Measurements from ENCODE around the gene IGF2R. TPM values are rescaled to one million over a fixed set of nuclear protein-coding genes. Genes with fewer than 3 reads are reported as not detected.
"Not testable (repeated sequence)": the region's sequence is repeated elsewhere in the genome, so short reads cannot be mapped to it uniquely, and the experiment has no call there.

Gene IGF2R
- total RNA-seq, result 10 to 100 TPM; 77.5 to 79.2 TPM
- 10 to 100 TPM in 1 of 2 donors, 1 to 10 TPM in 1; 4.5 to 18.7 TPM for polyA plus RNA-seq

- H3K4me1 Mint-ChIP-seq, result peaks cover 28 to 44% (median 37%) of the 10 kb centered on the region in 4 donors
- ChIA-PET POLR2A (ENCODE audit: partially characterized antibody) (interaction anchor here (0.7 to 7.6 kb wide), 14 partner anchors 8 to 1366 kb away, joined by 3 to 68 read pairs (median 4); partner anchors contain the start of genes MRPL18, TCP1 and WTAP), CTCF (ENCODE audit: partially characterized antibody) (interaction anchor here (0.6 to 2.3 kb wide), 7 partner anchors 9 to 551 kb away, joined by 3 to 8 read pairs (median 4); no protein-coding TSS in a partner anchor)
- no peaks in the 10 kb centered on the region for H3K27me3 Mint-ChIP-seq
- H3K4me3 Mint-ChIP-seq, result peak within 1 kb of the TSS; percentile 88 to 96 (median 94)
- peaks cover 0 to 7% of the 10 kb centered on the region in 2 donors for H3K36me3 Mint-ChIP-seq
- intact Hi-C loops (cut with micrococcal nuclease), result loop anchor here (1.0 to 2.0 kb wide), 3 partner anchors 180 to 275 kb away; partner anchors contain the start of genes SOD2, TCP1 and WTAP
- Histone ChIP-seq H3K9me3 (ENCODE audit: control insufficient read depth in 1 of 2, low read length in 2 of 2) (no peaks in the 10 kb centered on the region), H3K4me1 (ENCODE audit: insufficient read depth, low read length) (peaks cover 43% of the 10 kb centered on the region), H3K4me3 (ENCODE audit: low read length in 2 of 2) (peak within 1 kb of the TSS; percentile 61 to 62), H3K27ac (ENCODE audit: low read depth, low read length) (peak within 1 kb of the TSS; percentile 75), H3K36me3 (ENCODE audit: insufficient read depth, low read length) (no peaks in the 10 kb centered on the region), H3K27me3 (ENCODE audit: insufficient read depth, low read length) (no peaks in the 10 kb centered on the region)
- peaks cover 0 to 2% (median 0%) of the 10 kb centered on the region in 8 donors for H3K9me3 Mint-ChIP-seq
- H3K27ac Mint-ChIP-seq, result peak within 1 kb of the TSS; percentile 92 to 97 (median 94)
- DNase-seq, result peak; percentile 91 to 94 (median 92)
Observed at GRCh38 chr6:159968295-159969203, at the start of gene IGF2R. Gene IGF2R, plus strand, starts transcription at chr6:159969082. Its CDS starts 165 bp downstream, at chr6:159969247.

DNA sequence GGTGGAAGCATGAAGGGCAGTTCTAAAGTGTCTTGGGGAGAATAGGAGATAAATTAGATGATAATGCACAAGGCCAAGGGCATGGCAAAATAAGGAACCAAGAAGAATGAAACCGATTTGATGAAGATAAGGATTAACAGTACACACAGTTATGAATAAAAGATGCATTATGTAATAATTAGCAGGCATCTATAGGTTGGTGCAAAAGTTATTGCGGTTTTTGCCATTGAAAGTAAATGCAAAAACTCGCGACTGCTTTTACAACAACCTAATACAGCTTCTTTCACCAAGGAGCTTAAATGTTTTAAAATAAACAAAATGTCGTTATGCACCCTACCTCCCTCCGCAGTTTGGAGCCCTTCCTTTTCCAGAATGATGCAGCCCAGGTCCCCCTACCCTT is 49.1 kb upstream of the IGF2R start:
- H3K4me3 ChIP-seq (ENCODE audit: low read length in 2 of 2), result no peak overlapping the region
- Mint-ChIP-seq H3K27ac (no peak overlapping the region), H3K36me3 (peaks cover 3% of the 10 kb centered on the region in 2 donors), H3K9me3 (peaks cover 3 to 20% (median 10%) of the 10 kb centered on the region in 8 donors), H3K27me3 (peaks cover 5 to 12% of the 10 kb centered on the region in 2 donors), H3K4me1 (no peaks in the 10 kb centered on the region), H3K4me3 (no peak overlapping the region)
- DNase-seq, result no peak
- no peak overlapping the region for H3K27ac ChIP-seq (ENCODE audit: low read depth, low read length)
- no peaks in the 10 kb centered on the region for H3K36me3 ChIP-seq (ENCODE audit: insufficient read depth, low read length)
- no peaks in the 10 kb centered on the region for H3K4me1 ChIP-seq (ENCODE audit: insufficient read depth, low read length)
- ChIA-PET CTCF (ENCODE audit: partially characterized antibody) (interaction anchor here (1.2 kb wide), 1 partner anchor 9 kb away, joined by 3 read pairs; no protein-coding TSS in a partner anchor), POLR2A (ENCODE audit: partially characterized antibody) (no interaction called here)
- no peaks in the 10 kb centered on the region for H3K9me3 ChIP-seq (ENCODE audit: control insufficient read depth in 1 of 2, low read length in 2 of 2)
- H3K27me3 ChIP-seq (ENCODE audit: insufficient read depth, low read length), result no peaks in the 10 kb centered on the region
- intact Hi-C loops (cut with micrococcal nuclease), result no loop called here

GRCh38 chr6:159924150-159924549 is 44.7 kb upstream of the IGF2R start:
- DNase-seq; H3K9me3 ChIP-seq (ENCODE audit: control insufficient read depth in 1 of 2, low read length in 2 of 2); H3K4me3 ChIP-seq (ENCODE audit: low read length in 2 of 2); H3K36me3 Mint-ChIP-seq; H3K27ac Mint-ChIP-seq; intact Hi-C loops (cut with micrococcal nuclease); H3K4me1 Mint-ChIP-seq; H3K36me3 ChIP-seq (ENCODE audit: insufficient read depth, low read length); H3K27ac ChIP-seq (ENCODE audit: low read depth, low read length); POLR2A ChIA-PET (ENCODE audit: partially characterized antibody); CTCF ChIA-PET (ENCODE audit: partially characterized antibody); H3K4me3 Mint-ChIP-seq; H3K27me3 ChIP-seq (ENCODE audit: insufficient read depth, low read length); H3K4me1 ChIP-seq (ENCODE audit: insufficient read depth, low read length): not testable (repeated sequence)
- peaks cover 1 to 12% of the 10 kb centered on the region in 2 donors for H3K27me3 Mint-ChIP-seq
- H3K9me3 Mint-ChIP-seq, result peaks cover 3 to 20% (median 9%) of the 10 kb centered on the region in 8 donors

DNA sequence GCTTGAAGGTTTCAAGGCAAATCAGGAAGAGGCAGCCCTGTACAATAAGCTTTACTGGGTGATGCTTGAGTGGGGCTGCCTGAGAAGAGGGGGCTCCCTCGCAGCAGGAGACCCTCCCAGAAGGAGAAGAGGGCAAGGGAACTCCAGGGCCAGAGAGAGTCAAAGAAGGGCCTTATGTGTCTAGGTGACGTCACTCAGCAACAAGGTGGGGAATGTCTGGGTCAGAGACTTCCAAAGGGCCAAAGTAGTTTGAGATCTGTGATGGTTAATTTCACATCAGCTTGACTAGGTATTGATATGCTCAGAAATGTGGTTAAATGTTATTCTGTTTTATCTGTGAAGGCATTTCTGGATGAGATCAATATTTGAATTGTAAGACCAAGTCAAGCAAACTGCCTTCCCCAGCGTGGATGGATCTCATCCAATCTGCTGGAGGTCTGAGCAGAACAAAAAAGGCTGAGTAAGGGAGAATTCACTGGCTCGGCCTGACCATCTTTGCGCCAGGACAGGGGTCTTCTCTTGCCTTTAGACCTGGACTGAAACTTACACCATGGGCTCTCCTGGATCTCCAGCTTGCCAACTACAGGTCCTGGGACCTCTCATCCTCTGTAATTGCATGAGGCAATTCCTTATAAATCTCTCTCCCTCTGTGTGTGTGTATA is 42.2 kb upstream of the IGF2R start:
- H3K27ac Mint-ChIP-seq, result no peak overlapping the region
- POLR2A ChIA-PET (ENCODE audit: partially characterized antibody), result no interaction called here
- intact Hi-C loops (cut with micrococcal nuclease), result no loop called here
- no peaks in the 10 kb centered on the region for H3K9me3 ChIP-seq (ENCODE audit: control insufficient read depth in 1 of 2, low read length in 2 of 2)
- H3K27me3 Mint-ChIP-seq, result peaks cover 1 to 10% of the 10 kb centered on the region in 2 donors
- no peaks in the 10 kb centered on the region for H3K27me3 ChIP-seq (ENCODE audit: insufficient read depth, low read length)
- peaks cover 0 to 3% of the 10 kb centered on the region in 2 donors for H3K36me3 Mint-ChIP-seq
- DNase-seq, result no peak
- H3K4me3 Mint-ChIP-seq, result no peak overlapping the region
- H3K4me1 Mint-ChIP-seq, result peaks cover 21 to 24% (median 23%) of the 10 kb centered on the region in 4 donors
- CTCF ChIA-PET (ENCODE audit: partially characterized antibody), result no interaction called here
- no peak overlapping the region for H3K4me3 ChIP-seq (ENCODE audit: low read length in 2 of 2)
- H3K27ac ChIP-seq (ENCODE audit: low read depth, low read length), result no peak overlapping the region
- H3K36me3 ChIP-seq (ENCODE audit: insufficient read depth, low read length), result no peaks in the 10 kb centered on the region
- peaks cover under 1 to 14% (median 6%) of the 10 kb centered on the region in 8 donors for H3K9me3 Mint-ChIP-seq
- peaks cover 30% of the 10 kb centered on the region for H3K4me1 ChIP-seq (ENCODE audit: insufficient read depth, low read length)

DNA sequence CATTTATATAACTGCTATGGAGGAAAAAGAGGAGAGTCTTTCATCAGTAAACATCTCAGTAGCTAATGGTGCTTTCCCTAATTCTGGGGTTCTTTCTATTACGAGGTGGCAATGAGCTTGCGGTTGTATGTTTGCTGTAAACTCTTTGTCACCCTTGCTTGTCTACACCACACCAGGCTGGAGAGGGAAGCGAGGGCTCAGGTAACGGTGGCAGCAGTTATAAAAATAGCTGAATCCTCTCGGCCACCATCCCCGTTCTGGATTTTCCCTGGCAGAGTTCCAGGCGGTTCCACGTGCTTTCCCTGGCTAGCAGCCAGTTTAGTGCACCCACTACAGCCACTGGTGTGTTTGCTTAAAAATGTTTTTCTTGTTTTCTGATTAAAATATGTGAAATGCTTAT is 39.1 kb upstream of the IGF2R start:
- H3K9me3 Mint-ChIP-seq, result no peaks in the 10 kb centered on the region
- Histone ChIP-seq H3K4me1 (ENCODE audit: insufficient read depth, low read length) (peaks cover 32% of the 10 kb centered on the region), H3K27ac (ENCODE audit: low read depth, low read length) (peak overlapping the region; percentile 53), H3K4me3 (ENCODE audit: low read length in 2 of 2) (no peak overlapping the region), H3K27me3 (ENCODE audit: insufficient read depth, low read length) (no peaks in the 10 kb centered on the region), H3K9me3 (ENCODE audit: control insufficient read depth in 1 of 2, low read length in 2 of 2) (no peaks in the 10 kb centered on the region), H3K36me3 (ENCODE audit: insufficient read depth, low read length) (no peaks in the 10 kb centered on the region)
- H3K27me3 Mint-ChIP-seq, result peaks cover 1% of the 10 kb centered on the region in 2 donors
- H3K27ac Mint-ChIP-seq, result peak overlapping the region; percentile 48 to 94 (median 85)
- peak; percentile 61 to 92 (median 73) for DNase-seq
- ChIA-PET CTCF (ENCODE audit: partially characterized antibody) (interaction anchor here (0.8 to 1.9 kb wide), 3 partner anchors 11 to 238 kb away, joined by 3 to 8 read pairs (median 4); no protein-coding TSS in a partner anchor), POLR2A (ENCODE audit: partially characterized antibody) (interaction anchor here (1.0 to 1.7 kb wide), 5 partner anchors 86 to 237 kb away, joined by 3 to 8 read pairs (median 4); partner anchors contain the start of genes MRPL18, SOD2, TCP1 and WTAP)
- intact Hi-C loops (cut with micrococcal nuclease), result no loop called here
- H3K4me3 Mint-ChIP-seq, result peak overlapping the region in 7 of 8 donors; percentile 10 to 69 (median 46)
- H3K36me3 Mint-ChIP-seq, result no peaks in the 10 kb centered on the region
- H3K4me1 Mint-ChIP-seq, result peaks cover 21 to 30% (median 23%) of the 10 kb centered on the region in 4 donors

DNA sequence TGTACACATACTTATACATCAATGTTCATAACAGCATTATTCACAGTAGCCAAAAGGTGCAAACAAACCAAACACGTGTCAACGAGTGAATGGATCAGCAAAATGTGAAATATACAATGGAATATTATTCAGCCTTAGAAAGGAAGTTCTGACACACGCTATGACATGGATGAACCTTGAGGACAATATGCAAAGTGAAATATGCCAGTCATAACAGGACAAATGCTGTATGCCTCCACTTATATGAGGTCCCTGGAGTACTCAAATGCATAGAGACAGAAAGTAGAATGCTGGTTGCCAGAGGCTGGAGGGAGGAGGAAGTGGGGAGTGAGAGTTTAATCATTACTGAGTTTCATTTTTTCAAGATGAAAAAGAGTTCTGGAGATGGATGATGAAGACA is 37.8 kb upstream of the IGF2R start:
- ChIA-PET POLR2A (ENCODE audit: partially characterized antibody) (interaction anchor here (1.0 kb wide), 1 partner anchor 141 kb away, joined by 3 read pairs; no protein-coding TSS in a partner anchor), CTCF (ENCODE audit: partially characterized antibody) (interaction anchor here (1.3 to 1.9 kb wide), 2 partner anchors 211 to 240 kb away, joined by 3 to 8 read pairs; no protein-coding TSS in a partner anchor)
- H3K4me1 Mint-ChIP-seq, result peaks cover 21 to 30% (median 23%) of the 10 kb centered on the region in 4 donors
- peaks cover 32% of the 10 kb centered on the region for H3K4me1 ChIP-seq (ENCODE audit: insufficient read depth, low read length)
- H3K36me3 Mint-ChIP-seq, result no peaks in the 10 kb centered on the region
- H3K9me3 Mint-ChIP-seq, result no peaks in the 10 kb centered on the region
- intact Hi-C loops (cut with micrococcal nuclease), result no loop called here
- no peak overlapping the region for H3K27ac ChIP-seq (ENCODE audit: low read depth, low read length)
- H3K4me3 Mint-ChIP-seq, result peak overlapping the region in 6 of 8 donors; percentile 14 to 69 (median 46)
- H3K4me3 ChIP-seq (ENCODE audit: low read length in 2 of 2), result no peak overlapping the region
- H3K27me3 Mint-ChIP-seq, result peaks cover 1 to 3% of the 10 kb centered on the region in 2 donors
- no peaks in the 10 kb centered on the region for H3K9me3 ChIP-seq (ENCODE audit: control insufficient read depth in 1 of 2, low read length in 2 of 2)
- DNase-seq, result peak in 2 of 5 donors; percentile 2 to 4
- peak overlapping the region in 5 of 7 donors; percentile 18 to 90 (median 78) for H3K27ac Mint-ChIP-seq
- no peaks in the 10 kb centered on the region for H3K36me3 ChIP-seq (ENCODE audit: insufficient read depth, low read length)
- H3K27me3 ChIP-seq (ENCODE audit: insufficient read depth, low read length), result no peaks in the 10 kb centered on the region

All from CD4-positive, alpha-beta memory T cell (primary cell).